GM06990 (cell line): Measurements from ENCODE around the gene PSMB9.

ENCODE experiments used
- DNase-seq: peaks from one replicate; pipeline ENCODE4 v3.0.0-alpha.2; 2011; ENCODE audit not compliant: insufficient read length; ENCODE audit errors: extremely low read depth
- H3K27me3 ChIP-seq: replicated peaks from 2 replicates; pipeline ENCODE4 v1.6.0; 2011; ENCODE audit warnings: low read length; ENCODE audit not compliant: control insufficient read depth, insufficient read depth
- H3K36me3 ChIP-seq: 2 replicates; pipeline ENCODE4 v1.5.1; 2011; ENCODE audit warnings: low read length; ENCODE audit not compliant: control insufficient read depth, insufficient read depth
- H3K4me3 ChIP-seq: replicated peaks from 2 replicates; pipeline ENCODE4 v1.5.1; 2011; ENCODE audit warnings: low read depth, mild to moderate bottlenecking, control low read depth, low read length
- CTCF ChIP-seq: IDR thresholded peaks from 2 replicates; pipeline ENCODE4 v1.5.1; 2011; ENCODE audit warnings: low read length, control low read depth, mild to moderate bottlenecking, inconsistent platforms; ENCODE audit not compliant: insufficient read depth, poor library complexity, severe bottlenecking

PSMB9 gene

DNA sequence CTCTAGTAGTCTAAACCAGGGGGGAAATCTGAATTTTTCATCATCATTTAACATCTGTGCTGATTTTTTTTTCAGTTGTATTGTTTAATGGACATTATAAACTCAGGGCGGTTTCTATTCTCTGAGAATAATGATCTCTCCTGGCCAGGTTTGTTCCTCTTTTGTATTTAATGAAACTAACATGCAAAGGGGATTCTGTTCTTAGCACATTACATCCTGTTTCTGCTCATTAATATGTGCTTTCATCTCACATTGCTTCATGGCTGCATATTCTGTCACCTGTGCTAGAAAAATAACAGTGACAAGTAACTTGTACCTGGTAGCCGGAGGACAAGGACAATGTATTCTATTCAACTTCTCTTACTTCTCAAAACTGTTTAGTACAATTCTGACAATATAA is 38.0 kb upstream of the PSMB9 start:
- no peak for TF ChIP-seq CTCF
- Histone ChIP-seq H3K36me3 (peaks cover 8% of the 10 kb centered on the region; the same call in 1 of the 2 replicates), H3K27me3 (no peaks in the 10 kb centered on the region), H3K4me3 (peak overlapping the region; percentile 78)
- DNase-seq = peak; percentile 61

- H3K36me3 ChIP-seq = peaks cover 8% of the 10 kb centered on the region; the same call in 1 of the 2 replicates
Measured at GRCh38 chr6:32816746-32817204, 37.2 kb upstream of the PSMB9 start, which contains the start of gene HLA-DOB. Gene HLA-DOB (minus strand): TSS chr6:32817002. CDS start chr6:32816951, 51 bp downstream.

GRCh38 chr6:32818867-32819266 is 35.1 kb upstream of the PSMB9 start:
- H3K4me3 ChIP-seq = no peak overlapping the region
- H3K27me3 ChIP-seq = no peaks in the 10 kb centered on the region
- H3K36me3 ChIP-seq = peaks cover 2% of the 10 kb centered on the region; the same call in 1 of the 2 replicates
- DNase-seq = no peak
- no peak for TF ChIP-seq CTCF

More at GRCh38 chr6:32816746-32817204, 37.2 kb upstream of the PSMB9 start, which contains the start of gene HLA-DOB:
- DNase-seq = peak; percentile 59
- Histone ChIP-seq H3K27me3 (no peaks in the 10 kb centered on the region), H3K4me3 (peak within 1 kb of the TSS; percentile 78)
- TF ChIP-seq CTCF = no peak

DNA sequence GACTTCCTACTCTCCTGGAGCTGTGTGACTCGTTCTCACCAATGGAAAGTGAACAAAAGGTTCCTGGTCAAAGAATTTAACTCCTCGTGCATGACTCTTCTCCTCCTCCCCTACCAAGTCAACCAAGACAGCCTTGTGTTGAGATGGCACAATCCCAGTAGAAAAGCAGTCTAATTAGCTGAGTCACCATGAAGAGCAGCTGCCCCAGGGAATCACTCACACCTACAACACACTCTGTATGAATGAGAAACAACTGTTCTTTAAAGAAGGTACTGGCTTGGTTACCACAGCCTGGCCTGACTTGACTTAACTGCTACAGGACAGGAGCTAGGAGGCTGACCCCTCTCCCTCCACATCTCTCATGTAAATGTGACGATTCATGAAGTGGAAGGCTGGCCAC is 34.3 kb upstream of the PSMB9 start:
- no peak overlapping the region for H3K4me3 ChIP-seq
- no peak for TF ChIP-seq CTCF
- DNase-seq = no peak
- H3K27me3 ChIP-seq = no peaks in the 10 kb centered on the region
- no peaks in the 10 kb centered on the region for H3K36me3 ChIP-seq

GRCh38 chr6:32825966-32826365 is 28.0 kb upstream of the PSMB9 start:
- no peak for DNase-seq
- peak; percentile 32 for TF ChIP-seq CTCF
- H3K4me3 ChIP-seq = no peak overlapping the region
- H3K27me3 ChIP-seq = no peaks in the 10 kb centered on the region
- peaks cover 26% of the 10 kb centered on the region for H3K36me3 ChIP-seq

GRCh38 chr6:32827025-32827424 is 27.0 kb upstream of the PSMB9 start:
- H3K27me3 ChIP-seq = no peaks in the 10 kb centered on the region
- H3K4me3 ChIP-seq = no peak overlapping the region
- no peak for DNase-seq
- TF ChIP-seq CTCF = no peak
- H3K36me3 ChIP-seq = peaks cover 30% of the 10 kb centered on the region
